Liver (tissue), 3 donors: ENCODE measurements around the gene KCNG1.

Experiments used
- CTCF ChIP-seq: fragments of 150-350 bp; IDR thresholded peaks from 2 replicates; pipeline ENCODE4 v1.5.1; 2017; ENCODE audit warnings: improper control_type of control experiment, low read depth, low read length; ENCODE audit not compliant: missing input control
- EGR1 ChIP-seq, 2 donors: IDR thresholded peaks; 2 replicates each; pipeline ENCODE4 v1.6.1; 2016 to 2018; ENCODE audit warnings: antibody characterized with exemption in 2 of 2, low read depth in 2 of 2
- FOXA1 ChIP-seq: IDR thresholded peaks from 2 replicates; pipeline ENCODE4 v1.6.1; 2016; ENCODE audit warnings: antibody characterized with exemption
- FOXA2 ChIP-seq: IDR thresholded peaks from 2 replicates; pipeline ENCODE4 v1.6.1; 2016; ENCODE audit warnings: antibody characterized with exemption
- GABPA ChIP-seq, 2 donors: IDR thresholded peaks in 1 of 2; conservative IDR thresholded peaks in 1 of 2; 2 replicates each; pipeline ENCODE4 v1.6.1; 2016; ENCODE audit warnings: antibody characterized with exemption in 2 of 2, mild to moderate bottlenecking in 1 of 2, moderate library complexity in 1 of 2
- HNF4G ChIP-seq: IDR thresholded peaks from 2 replicates; pipeline ENCODE4 v1.6.1; 2016; ENCODE audit warnings: antibody characterized with exemption
- JUND ChIP-seq, 2 donors: IDR thresholded peaks; 2 replicates each; pipeline ENCODE4 v1.6.1; 2016; ENCODE audit warnings: antibody characterized with exemption in 2 of 2
- MAX ChIP-seq: IDR thresholded peaks from 2 replicates; pipeline ENCODE4 v1.6.1; 2016; ENCODE audit warnings: antibody characterized with exemption
- RAD21 ChIP-seq, 2 donors: IDR thresholded peaks; 2 replicates each; pipeline ENCODE4 v1.6.1; 2016; ENCODE audit warnings: antibody characterized with exemption in 2 of 2, mild to moderate bottlenecking in 2 of 2
- SP1 ChIP-seq: IDR thresholded peaks from 2 replicates; pipeline ENCODE4 v1.6.1; 2018; ENCODE audit warnings: antibody characterized with exemption, mild to moderate bottlenecking
- TAF1 ChIP-seq: conservative IDR thresholded peaks from 2 replicates; pipeline ENCODE4 v1.6.1; 2016; ENCODE audit warnings: antibody characterized with exemption, mild to moderate bottlenecking
- YY1 ChIP-seq: IDR thresholded peaks from 2 replicates; pipeline ENCODE4 v1.6.1; 2016; ENCODE audit warnings: antibody characterized with exemption, mild to moderate bottlenecking
- TF ChIP-seq, protein P1 (sequence below): IDR thresholded peaks from 2 replicates; pipeline ENCODE4 v1.6.1; 2016; ENCODE audit warnings: antibody characterized with exemption, mild to moderate bottlenecking
- donor health status: healthy.
- donor health status: healthy.

DNA sequence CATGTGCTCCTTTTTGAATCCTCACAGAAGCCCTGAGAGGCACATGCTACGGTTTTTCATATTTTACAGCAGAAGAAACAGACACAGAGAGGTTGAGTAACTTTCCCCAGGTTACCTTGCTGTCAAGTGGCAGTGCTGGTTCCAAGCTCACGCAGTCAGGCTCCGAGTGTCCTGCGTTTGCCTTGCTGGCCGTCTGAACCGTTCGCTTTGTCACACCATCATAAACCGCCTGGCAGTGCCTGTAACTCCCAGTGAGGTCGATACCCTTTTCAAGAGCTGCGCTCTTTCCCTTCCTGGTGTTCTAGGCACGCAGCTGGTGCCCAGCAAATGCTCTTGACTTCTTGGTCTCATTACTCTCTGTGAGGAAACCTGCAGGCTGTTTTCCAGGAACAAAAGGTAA is 31.3 kb upstream of the KCNG1 start:
- TF ChIP-seq FOXA1 = no peak
- no peak for TF ChIP-seq CTCF
- TF ChIP-seq RAD21 (IDR thresholded peaks at IDR 0.05) = no peak
- no peak for TF ChIP-seq MAX
- no peak for TF ChIP-seq SP1
- TF ChIP-seq GABPA (IDR thresholded peaks at IDR 0.05 in 1 of 2, conservative IDR thresholded peaks at IDR 0.05 in 1 of 2) = no peak
- TF ChIP-seq, protein P1, sequence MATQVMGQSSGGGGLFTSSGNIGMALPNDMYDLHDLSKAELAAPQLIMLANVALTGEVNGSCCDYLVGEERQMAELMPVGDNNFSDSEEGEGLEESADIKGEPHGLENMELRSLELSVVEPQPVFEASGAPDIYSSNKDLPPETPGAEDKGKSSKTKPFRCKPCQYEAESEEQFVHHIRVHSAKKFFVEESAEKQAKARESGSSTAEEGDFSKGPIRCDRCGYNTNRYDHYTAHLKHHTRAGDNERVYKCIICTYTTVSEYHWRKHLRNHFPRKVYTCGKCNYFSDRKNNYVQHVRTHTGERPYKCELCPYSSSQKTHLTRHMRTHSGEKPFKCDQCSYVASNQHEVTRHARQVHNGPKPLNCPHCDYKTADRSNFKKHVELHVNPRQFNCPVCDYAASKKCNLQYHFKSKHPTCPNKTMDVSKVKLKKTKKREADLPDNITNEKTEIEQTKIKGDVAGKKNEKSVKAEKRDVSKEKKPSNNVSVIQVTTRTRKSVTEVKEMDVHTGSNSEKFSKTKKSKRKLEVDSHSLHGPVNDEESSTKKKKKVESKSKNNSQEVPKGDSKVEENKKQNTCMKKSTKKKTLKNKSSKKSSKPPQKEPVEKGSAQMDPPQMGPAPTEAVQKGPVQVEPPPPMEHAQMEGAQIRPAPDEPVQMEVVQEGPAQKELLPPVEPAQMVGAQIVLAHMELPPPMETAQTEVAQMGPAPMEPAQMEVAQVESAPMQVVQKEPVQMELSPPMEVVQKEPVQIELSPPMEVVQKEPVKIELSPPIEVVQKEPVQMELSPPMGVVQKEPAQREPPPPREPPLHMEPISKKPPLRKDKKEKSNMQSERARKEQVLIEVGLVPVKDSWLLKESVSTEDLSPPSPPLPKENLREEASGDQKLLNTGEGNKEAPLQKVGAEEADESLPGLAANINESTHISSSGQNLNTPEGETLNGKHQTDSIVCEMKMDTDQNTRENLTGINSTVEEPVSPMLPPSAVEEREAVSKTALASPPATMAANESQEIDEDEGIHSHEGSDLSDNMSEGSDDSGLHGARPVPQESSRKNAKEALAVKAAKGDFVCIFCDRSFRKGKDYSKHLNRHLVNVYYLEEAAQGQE = no peak
- no peak for TF ChIP-seq EGR1 (IDR thresholded peaks at IDR 0.05; ENCODE audit: low read depth in 2 of 2)
- TF ChIP-seq FOXA2 = no peak
- TF ChIP-seq HNF4G = no peak
- TF ChIP-seq YY1 = no peak
- TF ChIP-seq TAF1 = no peak
- TF ChIP-seq JUND (IDR thresholded peaks at IDR 0.05) = no peak
